Measurements from ENCODE around the gene YWHAE.
"Not testable (repeated sequence)": the region's sequence is repeated elsewhere in the genome, so short reads cannot be mapped to it uniquely, and the experiment has no call there.

YWHAE gene

GRCh38 chr17:1373707-1374237 is 26.2 kb downstream of the YWHAE start:
- FAIRE-seq: no peak

GRCh38 chr17:1372618-1373017 is 27.4 kb downstream of the YWHAE start:
- no peak for FAIRE-seq

- FAIRE-seq: no peak
Measured at GRCh38 chr17:1371893-1372590, 28.0 kb downstream of the YWHAE start.

GRCh38 chr17:1368588-1368987 is 31.4 kb downstream of the YWHAE start:
- FAIRE-seq: no peak

- FAIRE-seq: no peak
Measured at GRCh38 chr17:1367351-1367745, 32.7 kb downstream of the YWHAE start.

GRCh38 chr17:1366234-1366633 is 33.8 kb downstream of the YWHAE start:
- no peak for FAIRE-seq

GRCh38 chr17:1365445-1366039 is 34.5 kb downstream of the YWHAE start:
- peak; percentile 86 for FAIRE-seq

GRCh38 chr17:1362964-1363363 is 37.1 kb downstream of the YWHAE start:
- no peak for FAIRE-seq

- no peak for FAIRE-seq
Measured at GRCh38 chr17:1362065-1362848, 37.8 kb downstream of the YWHAE start.

- no peak for FAIRE-seq
Measured at GRCh38 chr17:1360975-1361374, 39.0 kb downstream of the YWHAE start.

GRCh38 chr17:1360315-1360714 is 39.7 kb downstream of the YWHAE start:
- not testable (repeated sequence) for FAIRE-seq

GRCh38 chr17:1354030-1354429 is 46.0 kb downstream of the YWHAE start:
- no peak for FAIRE-seq

- FAIRE-seq: not testable (repeated sequence)
Measured at GRCh38 chr17:1352530-1352929, 47.5 kb downstream of the YWHAE start.

- FAIRE-seq: no peak
Measured at GRCh38 chr17:1351971-1352370, 48.1 kb downstream of the YWHAE start.

- no peak for FAIRE-seq
Measured at GRCh38 chr17:1351275-1351674, 48.7 kb downstream of the YWHAE start.

- FAIRE-seq: no peak
Measured at GRCh38 chr17:1347589-1348323, 52.3 kb downstream of the YWHAE start.

GRCh38 chr17:1344521-1344920 is 55.5 kb downstream of the YWHAE start:
- no peak for FAIRE-seq

GRCh38 chr17:1343554-1343953 is 56.5 kb downstream of the YWHAE start:
- no peak for FAIRE-seq

- no peak for FAIRE-seq
Measured at GRCh38 chr17:1340371-1340770, 59.7 kb downstream of the YWHAE start.

- no peak for FAIRE-seq
Measured at GRCh38 chr17:1331708-1332107, 68.3 kb downstream of the YWHAE start.

- FAIRE-seq: no peak
Measured at GRCh38 chr17:1329745-1330343, 70.2 kb downstream of the YWHAE start.

GRCh38 chr17:1328437-1328836 is 71.6 kb downstream of the YWHAE start:
- no peak for FAIRE-seq

- FAIRE-seq: no peak
Measured at GRCh38 chr17:1325766-1326165, 74.3 kb downstream of the YWHAE start.
